ENCODE data around the gene STAMBP.

Gene STAMBP

GRCh38 chr2:73838889-73839534 is 10.3 kb downstream of the STAMBP start:
- H3K4me3 ChIP-seq (ENCODE audit: low read length): no peak overlapping the region
- no peaks in the 10 kb centered on the region for H3K27me3 ChIP-seq (ENCODE audit: control insufficient read depth, insufficient read depth, low read length)
- H3K27ac ChIP-seq (ENCODE audit: low read length): no peak overlapping the region
- H3K9me3 ChIP-seq (ENCODE audit: control insufficient read depth, low read depth, low read length): no peaks in the 10 kb centered on the region
- no peaks in the 10 kb centered on the region for H3K4me1 ChIP-seq (ENCODE audit: control insufficient read depth, low read depth, low read length)
- peaks cover 30% of the 10 kb centered on the region for H3K36me3 ChIP-seq (ENCODE audit: control insufficient read depth, low read depth, low read length)
- H3K9ac ChIP-seq (ENCODE audit: low read length): no peak overlapping the region

- Histone ChIP-seq H3K27me3 (ENCODE audit: control insufficient read depth, insufficient read depth, low read length) (no peaks in the 10 kb centered on the region), H3K36me3 (ENCODE audit: control insufficient read depth, low read depth, low read length) (peaks cover 29% of the 10 kb centered on the region), H3K27ac (ENCODE audit: low read length) (no peak overlapping the region), H3K4me3 (ENCODE audit: low read length) (no peak overlapping the region), H3K9me3 (ENCODE audit: control insufficient read depth, low read depth, low read length) (no peaks in the 10 kb centered on the region), H3K9ac (ENCODE audit: low read length) (no peak overlapping the region), H3K4me1 (ENCODE audit: control insufficient read depth, low read depth, low read length) (no peaks in the 10 kb centered on the region)
Observed at GRCh38 chr2:73839653-73840411, 11.1 kb downstream of the STAMBP start.

GRCh38 chr2:73841912-73842738 is 13.4 kb downstream of the STAMBP start:
- H3K27ac ChIP-seq (ENCODE audit: low read length): no peak overlapping the region
- peaks cover 38% of the 10 kb centered on the region for H3K36me3 ChIP-seq (ENCODE audit: control insufficient read depth, low read depth, low read length)
- no peak overlapping the region for H3K9ac ChIP-seq (ENCODE audit: low read length)
- no peak overlapping the region for H3K4me3 ChIP-seq (ENCODE audit: low read length)
- no peaks in the 10 kb centered on the region for H3K4me1 ChIP-seq (ENCODE audit: control insufficient read depth, low read depth, low read length)
- H3K27me3 ChIP-seq (ENCODE audit: control insufficient read depth, insufficient read depth, low read length): no peaks in the 10 kb centered on the region
- no peaks in the 10 kb centered on the region for H3K9me3 ChIP-seq (ENCODE audit: control insufficient read depth, low read depth, low read length)

GRCh38 chr2:73842739-73843019 is 13.9 kb downstream of the STAMBP start:
- H3K36me3 ChIP-seq (ENCODE audit: control insufficient read depth, low read depth, low read length): peaks cover 43% of the 10 kb centered on the region
- no peaks in the 10 kb centered on the region for H3K4me1 ChIP-seq (ENCODE audit: control insufficient read depth, low read depth, low read length)
- H3K27me3 ChIP-seq (ENCODE audit: control insufficient read depth, insufficient read depth, low read length): no peaks in the 10 kb centered on the region
- H3K9me3 ChIP-seq (ENCODE audit: control insufficient read depth, low read depth, low read length): no peaks in the 10 kb centered on the region
- no peak overlapping the region for H3K27ac ChIP-seq (ENCODE audit: low read length)
- no peak overlapping the region for H3K4me3 ChIP-seq (ENCODE audit: low read length)
- H3K9ac ChIP-seq (ENCODE audit: low read length): no peak overlapping the region

GRCh38 chr2:73844087-73844486 is 15.3 kb downstream of the STAMBP start:
- H3K4me3 ChIP-seq (ENCODE audit: low read length): no peak overlapping the region
- H3K9ac ChIP-seq (ENCODE audit: low read length): no peak overlapping the region
- peaks cover 51% of the 10 kb centered on the region for H3K36me3 ChIP-seq (ENCODE audit: control insufficient read depth, low read depth, low read length)
- H3K9me3 ChIP-seq (ENCODE audit: control insufficient read depth, low read depth, low read length): no peaks in the 10 kb centered on the region
- H3K4me1 ChIP-seq (ENCODE audit: control insufficient read depth, low read depth, low read length): no peaks in the 10 kb centered on the region
- no peak overlapping the region for H3K27ac ChIP-seq (ENCODE audit: low read length)
- no peaks in the 10 kb centered on the region for H3K27me3 ChIP-seq (ENCODE audit: control insufficient read depth, insufficient read depth, low read length)

GRCh38 chr2:73850009-73850408 is 21.2 kb downstream of the STAMBP start:
- no peak overlapping the region for H3K9ac ChIP-seq (ENCODE audit: low read length)
- no peak overlapping the region for H3K27ac ChIP-seq (ENCODE audit: low read length)
- H3K4me1 ChIP-seq (ENCODE audit: control insufficient read depth, low read depth, low read length): no peaks in the 10 kb centered on the region
- H3K4me3 ChIP-seq (ENCODE audit: low read length): no peak overlapping the region
- peaks cover 72% of the 10 kb centered on the region for H3K36me3 ChIP-seq (ENCODE audit: control insufficient read depth, low read depth, low read length)
- no peaks in the 10 kb centered on the region for H3K27me3 ChIP-seq (ENCODE audit: control insufficient read depth, insufficient read depth, low read length)
- no peaks in the 10 kb centered on the region for H3K9me3 ChIP-seq (ENCODE audit: control insufficient read depth, low read depth, low read length)

GRCh38 chr2:73851274-73851673 is 22.5 kb downstream of the STAMBP start:
- Histone ChIP-seq H3K4me1 (ENCODE audit: control insufficient read depth, low read depth, low read length) (no peaks in the 10 kb centered on the region), H3K36me3 (ENCODE audit: control insufficient read depth, low read depth, low read length) (peaks cover 71% of the 10 kb centered on the region), H3K9ac (ENCODE audit: low read length) (no peak overlapping the region), H3K27me3 (ENCODE audit: control insufficient read depth, insufficient read depth, low read length) (no peaks in the 10 kb centered on the region), H3K4me3 (ENCODE audit: low read length) (no peak overlapping the region), H3K27ac (ENCODE audit: low read length) (no peak overlapping the region), H3K9me3 (ENCODE audit: control insufficient read depth, low read depth, low read length) (no peaks in the 10 kb centered on the region)

GRCh38 chr2:73852020-73852419 is 23.3 kb downstream of the STAMBP start:
- H3K9ac ChIP-seq (ENCODE audit: low read length): no peak overlapping the region
- H3K27ac ChIP-seq (ENCODE audit: low read length): no peak overlapping the region
- H3K36me3 ChIP-seq (ENCODE audit: control insufficient read depth, low read depth, low read length): peaks cover 72% of the 10 kb centered on the region
- no peaks in the 10 kb centered on the region for H3K27me3 ChIP-seq (ENCODE audit: control insufficient read depth, insufficient read depth, low read length)
- H3K9me3 ChIP-seq (ENCODE audit: control insufficient read depth, low read depth, low read length): no peaks in the 10 kb centered on the region
- no peaks in the 10 kb centered on the region for H3K4me1 ChIP-seq (ENCODE audit: control insufficient read depth, low read depth, low read length)
- H3K4me3 ChIP-seq (ENCODE audit: low read length): no peak overlapping the region

- Histone ChIP-seq H3K27ac (ENCODE audit: low read length) (no peak overlapping the region), H3K4me3 (ENCODE audit: low read length) (no peak overlapping the region), H3K36me3 (ENCODE audit: control insufficient read depth, low read depth, low read length) (peaks cover 55% of the 10 kb centered on the region), H3K9ac (ENCODE audit: low read length) (no peak overlapping the region), H3K9me3 (ENCODE audit: control insufficient read depth, low read depth, low read length) (no peaks in the 10 kb centered on the region), H3K4me1 (ENCODE audit: control insufficient read depth, low read depth, low read length) (no peaks in the 10 kb centered on the region), H3K27me3 (ENCODE audit: control insufficient read depth, insufficient read depth, low read length) (no peaks in the 10 kb centered on the region)
Observed at GRCh38 chr2:73855526-73855925, 26.8 kb downstream of the STAMBP start.

- Histone ChIP-seq H3K27ac (ENCODE audit: low read length) (no peak overlapping the region), H3K27me3 (ENCODE audit: control insufficient read depth, insufficient read depth, low read length) (no peaks in the 10 kb centered on the region), H3K9me3 (ENCODE audit: control insufficient read depth, low read depth, low read length) (no peaks in the 10 kb centered on the region), H3K4me3 (ENCODE audit: low read length) (no peak overlapping the region), H3K36me3 (ENCODE audit: control insufficient read depth, low read depth, low read length) (peaks cover 56% of the 10 kb centered on the region), H3K4me1 (ENCODE audit: control insufficient read depth, low read depth, low read length) (no peaks in the 10 kb centered on the region), H3K9ac (ENCODE audit: low read length) (no peak overlapping the region)
Observed at GRCh38 chr2:73856214-73856613, 27.5 kb downstream of the STAMBP start.

- peaks cover 68% of the 10 kb centered on the region for H3K36me3 ChIP-seq (ENCODE audit: control insufficient read depth, low read depth, low read length)
- no peak overlapping the region for H3K4me3 ChIP-seq (ENCODE audit: low read length)
- H3K9me3 ChIP-seq (ENCODE audit: control insufficient read depth, low read depth, low read length): no peaks in the 10 kb centered on the region
- no peak overlapping the region for H3K27ac ChIP-seq (ENCODE audit: low read length)
- no peak overlapping the region for H3K9ac ChIP-seq (ENCODE audit: low read length)
- H3K27me3 ChIP-seq (ENCODE audit: control insufficient read depth, insufficient read depth, low read length): no peaks in the 10 kb centered on the region
- H3K4me1 ChIP-seq (ENCODE audit: control insufficient read depth, low read depth, low read length): no peaks in the 10 kb centered on the region
Observed at GRCh38 chr2:73859721-73860586, 31.2 kb downstream of the STAMBP start.
